ENCODE results near the gene ELP2. TPM values are rescaled to one million over a fixed set of nuclear protein-coding genes. Genes with fewer than 3 reads are reported as not detected.

Gene ELP2
- total RNA-seq, 1 donor from 2014 or later: 171 TPM

DNA sequence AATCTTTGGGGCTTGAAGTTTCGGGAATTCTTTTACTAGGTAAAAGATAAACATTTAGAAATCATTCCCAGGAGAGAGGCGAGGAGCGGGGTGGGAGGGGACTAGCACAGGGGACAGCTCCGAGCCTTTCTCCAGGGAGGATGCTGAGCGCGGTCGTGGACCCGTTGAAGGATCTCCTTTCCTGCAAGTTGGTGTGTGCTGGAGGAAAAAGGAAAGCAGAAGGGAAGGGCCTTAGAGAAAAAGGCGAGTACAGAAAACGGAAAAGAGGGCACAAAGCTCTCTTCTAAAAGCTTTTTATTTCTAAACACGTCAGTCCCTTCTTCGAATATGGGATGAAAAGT lies 1.2 kb upstream of the ELP2 start:
- Histone ChIP-seq H3K9me3 (ENCODE audit: low read depth) (no peaks in the 10 kb centered on the region), H3K4me3 (peak overlapping the region; percentile 76), H3K9ac (peak overlapping the region; percentile 56), H3K27me3 (no peaks in the 10 kb centered on the region), H3K79me2 (ENCODE audit: low read depth) (peaks cover 70% of the 10 kb centered on the region), H4K20me1 (ENCODE audit: low read depth) (peaks cover 57% of the 10 kb centered on the region), H3K4me2 (peak overlapping the region; percentile 90), H2AFZ (replicated peaks) (peak overlapping the region; percentile 95), H3F3A (ENCODE audit: low read depth) (peaks cover 8% of the 10 kb centered on the region), H3K4me1 (peaks cover 5% of the 10 kb centered on the region), H3K27ac (no peak overlapping the region), H3K36me3 (no peaks in the 10 kb centered on the region)
- Mint-ChIP-seq H3K4me1 (peaks cover 26% of the 10 kb centered on the region), H3K27ac (no peak overlapping the region), H3K27me3 (ENCODE audit: insufficient read depth, low read depth) (no peaks in the 10 kb centered on the region), H3K4me3 (peak overlapping the region; percentile 91), H3K36me3 (peaks cover 16% of the 10 kb centered on the region), H3K9me3 (no peaks in the 10 kb centered on the region)
- TF ChIP-seq EZH2 (IDR thresholded peaks at IDR 0.05): no peak
- TF ChIP-seq, protein P1, sequence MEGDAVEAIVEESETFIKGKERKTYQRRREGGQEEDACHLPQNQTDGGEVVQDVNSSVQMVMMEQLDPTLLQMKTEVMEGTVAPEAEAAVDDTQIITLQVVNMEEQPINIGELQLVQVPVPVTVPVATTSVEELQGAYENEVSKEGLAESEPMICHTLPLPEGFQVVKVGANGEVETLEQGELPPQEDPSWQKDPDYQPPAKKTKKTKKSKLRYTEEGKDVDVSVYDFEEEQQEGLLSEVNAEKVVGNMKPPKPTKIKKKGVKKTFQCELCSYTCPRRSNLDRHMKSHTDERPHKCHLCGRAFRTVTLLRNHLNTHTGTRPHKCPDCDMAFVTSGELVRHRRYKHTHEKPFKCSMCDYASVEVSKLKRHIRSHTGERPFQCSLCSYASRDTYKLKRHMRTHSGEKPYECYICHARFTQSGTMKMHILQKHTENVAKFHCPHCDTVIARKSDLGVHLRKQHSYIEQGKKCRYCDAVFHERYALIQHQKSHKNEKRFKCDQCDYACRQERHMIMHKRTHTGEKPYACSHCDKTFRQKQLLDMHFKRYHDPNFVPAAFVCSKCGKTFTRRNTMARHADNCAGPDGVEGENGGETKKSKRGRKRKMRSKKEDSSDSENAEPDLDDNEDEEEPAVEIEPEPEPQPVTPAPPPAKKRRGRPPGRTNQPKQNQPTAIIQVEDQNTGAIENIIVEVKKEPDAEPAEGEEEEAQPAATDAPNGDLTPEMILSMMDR (IDR thresholded peaks at IDR 0.05): no peak
- no peak for TF ChIP-seq EZH2phosphoT487 (IDR thresholded peaks at IDR 0.05)
- peak; percentile 55 for DNase-seq (ENCODE audit: low spot score)

DNA sequence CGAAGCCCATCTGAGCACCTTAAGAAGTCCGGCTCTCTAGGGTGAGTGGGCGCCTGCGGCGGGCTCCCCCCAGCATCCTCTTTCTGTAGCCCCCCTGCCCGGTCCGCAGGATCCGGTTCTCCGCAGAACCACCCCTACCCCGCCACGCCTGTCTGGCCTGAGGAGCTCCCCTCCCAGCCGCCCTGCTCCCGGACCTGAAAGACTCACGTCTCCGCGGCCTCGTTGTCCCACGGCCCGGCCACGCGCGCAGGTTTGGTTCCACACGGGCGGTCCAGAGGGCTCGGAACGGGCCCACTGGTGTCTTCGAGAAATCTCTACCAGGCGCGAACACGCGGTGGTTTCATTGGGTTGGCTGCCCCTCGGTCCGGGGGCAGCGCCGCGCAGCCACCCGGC lies 796 bp upstream of the ELP2 start:
- DNase-seq (ENCODE audit: low spot score): no peak
- H3K9ac ChIP-seq: peak overlapping the region; percentile 56
- peaks cover 74% of the 10 kb centered on the region for H3K79me2 ChIP-seq (ENCODE audit: low read depth)
- Mint-ChIP-seq H3K36me3 (peaks cover 16% of the 10 kb centered on the region), H3K4me1 (peaks cover 26% of the 10 kb centered on the region), H3K4me3 (peak overlapping the region; percentile 91), H3K27ac (no peak overlapping the region), H3K27me3 (ENCODE audit: insufficient read depth, low read depth) (no peaks in the 10 kb centered on the region), H3K9me3 (no peaks in the 10 kb centered on the region)
- H2AFZ ChIP-seq (replicated peaks): peak overlapping the region; percentile 95
- peaks cover 8% of the 10 kb centered on the region for H3F3A ChIP-seq (ENCODE audit: low read depth)
- no peaks in the 10 kb centered on the region for H3K9me3 ChIP-seq (ENCODE audit: low read depth)
- H4K20me1 ChIP-seq (ENCODE audit: low read depth): peaks cover 61% of the 10 kb centered on the region
- H3K4me3 ChIP-seq: peak overlapping the region; percentile 76
- H3K4me1 ChIP-seq: peaks cover 5% of the 10 kb centered on the region
- peak overlapping the region; percentile 90 for H3K4me2 ChIP-seq
- no peaks in the 10 kb centered on the region for H3K27me3 ChIP-seq
- no peak overlapping the region for H3K27ac ChIP-seq
- TF ChIP-seq EZH2 (IDR thresholded peaks at IDR 0.05): no peak
- TF ChIP-seq, protein P1 (IDR thresholded peaks at IDR 0.05): no peak
- no peaks in the 10 kb centered on the region for H3K36me3 ChIP-seq

DNA sequence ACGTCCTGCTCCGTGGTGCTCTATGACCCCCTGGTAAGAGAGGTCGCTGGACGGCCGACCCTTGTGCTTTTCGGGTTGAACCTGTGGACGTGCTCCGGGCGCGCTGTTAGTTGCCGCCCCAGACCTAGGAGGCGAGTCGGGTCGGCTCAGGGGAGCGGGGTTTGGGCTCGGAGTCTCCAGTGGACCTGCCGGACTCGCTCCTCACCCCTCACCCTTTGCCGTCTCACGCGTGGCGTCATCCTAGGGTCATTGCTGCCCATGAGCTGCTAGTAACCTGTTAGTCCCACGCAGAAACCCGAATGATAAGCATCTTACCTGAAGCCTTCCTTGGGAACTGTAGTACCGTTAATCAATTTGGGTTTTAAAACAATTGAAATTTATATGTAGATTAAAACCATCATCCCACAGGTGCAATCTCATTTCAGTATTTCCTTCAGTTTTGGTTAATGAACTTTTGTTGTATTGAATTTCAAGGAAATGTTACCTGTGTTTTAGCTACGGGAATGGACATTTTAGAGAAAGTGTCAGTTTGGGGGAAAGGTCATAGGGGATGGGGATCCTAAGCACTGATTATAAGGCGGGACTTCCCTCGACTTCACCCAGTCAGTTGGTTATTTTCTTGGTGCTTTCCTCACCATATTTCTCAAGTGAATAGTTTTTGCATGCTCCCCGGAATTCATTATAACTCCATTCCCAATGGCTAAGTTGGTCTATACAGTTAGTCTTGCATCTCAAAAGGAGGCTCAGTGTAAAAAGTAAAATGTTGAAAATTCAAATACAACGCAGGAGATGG lies 536 bp downstream of the ELP2 start:
- DNase-seq (ENCODE audit: low spot score): no peak
- Mint-ChIP-seq H3K4me3 (peak overlapping the region; percentile 91), H3K27ac (peak overlapping the region; percentile 96), H3K27me3 (ENCODE audit: insufficient read depth, low read depth) (no peaks in the 10 kb centered on the region), H3K36me3 (peaks cover 11% of the 10 kb centered on the region), H3K4me1 (peaks cover 26% of the 10 kb centered on the region), H3K9me3 (no peaks in the 10 kb centered on the region)
- peak overlapping the region; percentile 97 for H3K27ac ChIP-seq
- H3K4me1 ChIP-seq: peaks cover 5% of the 10 kb centered on the region
- peak overlapping the region; percentile 76 for H3K4me3 ChIP-seq
- peak overlapping the region; percentile 94 for H2AFZ ChIP-seq (replicated peaks)
- H3K36me3 ChIP-seq: no peaks in the 10 kb centered on the region
- H3K4me2 ChIP-seq: peak overlapping the region; percentile 90
- H3K9ac ChIP-seq: peak overlapping the region; percentile 65
- peaks cover 13% of the 10 kb centered on the region for H3F3A ChIP-seq (ENCODE audit: low read depth)
- TF ChIP-seq, protein P1 (IDR thresholded peaks at IDR 0.05): no peak
- TF ChIP-seq EZH2phosphoT487 (IDR thresholded peaks at IDR 0.05): no peak
- TF ChIP-seq EZH2 (IDR thresholded peaks at IDR 0.05): no peak
- H3K79me2 ChIP-seq (ENCODE audit: low read depth): peaks cover 87% of the 10 kb centered on the region
- H4K20me1 ChIP-seq (ENCODE audit: low read depth): peaks cover 72% of the 10 kb centered on the region
- H3K27me3 ChIP-seq: no peaks in the 10 kb centered on the region
- no peaks in the 10 kb centered on the region for H3K9me3 ChIP-seq (ENCODE audit: low read depth)

All from neural progenitor cell (in vitro differentiated cells).